Activated CD8-positive, alpha-beta memory T cell treated with anti-CD3 and anti-CD28 coated beads, Interleukin-2, amount 50 U/mL, for 4 hours (primary cell): ENCODE results near the gene CDH13.

Experiments used
- DNase-seq: peaks from one replicate; pipeline ENCODE4 v3.0.0-alpha.2; 2020

The CDH13 gene

DNA sequence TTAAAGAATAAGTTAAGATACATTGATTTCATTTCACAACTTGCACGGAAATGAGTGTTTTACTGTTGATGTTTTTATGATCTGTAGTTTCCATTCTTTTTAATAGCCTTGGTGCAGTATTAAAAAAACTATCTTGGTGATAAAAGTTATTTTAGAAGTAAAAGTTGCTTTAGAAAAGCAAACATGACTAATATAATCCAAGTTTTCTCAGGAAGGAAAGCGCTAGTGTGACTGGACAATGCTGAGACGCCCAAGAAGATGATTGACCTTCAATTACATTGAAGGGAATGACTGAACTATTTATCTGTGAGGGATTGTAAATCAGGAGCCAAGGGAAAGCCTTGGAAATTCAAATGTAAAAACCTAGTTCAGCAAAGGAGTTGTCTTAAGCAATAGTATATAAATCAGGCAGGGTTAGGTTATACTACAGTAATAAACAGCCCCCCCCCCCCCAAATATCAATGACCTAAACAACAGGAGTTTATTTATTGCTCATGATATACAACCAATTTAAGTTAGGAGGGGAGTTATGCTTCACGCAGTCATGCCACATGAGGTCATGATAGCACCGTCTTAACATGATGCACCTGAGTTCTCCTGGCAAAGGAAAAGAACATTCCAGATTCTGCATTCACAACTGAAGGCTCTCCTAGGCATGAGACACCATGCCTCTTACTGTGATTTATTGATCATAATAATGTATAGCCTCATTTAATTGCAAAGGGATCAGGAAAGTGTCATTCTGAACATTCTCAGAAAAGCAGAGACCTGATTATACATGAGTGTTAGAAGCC lies 443.8 kb downstream of the CDH13 start:
- DNase-seq = no peak

DNA sequence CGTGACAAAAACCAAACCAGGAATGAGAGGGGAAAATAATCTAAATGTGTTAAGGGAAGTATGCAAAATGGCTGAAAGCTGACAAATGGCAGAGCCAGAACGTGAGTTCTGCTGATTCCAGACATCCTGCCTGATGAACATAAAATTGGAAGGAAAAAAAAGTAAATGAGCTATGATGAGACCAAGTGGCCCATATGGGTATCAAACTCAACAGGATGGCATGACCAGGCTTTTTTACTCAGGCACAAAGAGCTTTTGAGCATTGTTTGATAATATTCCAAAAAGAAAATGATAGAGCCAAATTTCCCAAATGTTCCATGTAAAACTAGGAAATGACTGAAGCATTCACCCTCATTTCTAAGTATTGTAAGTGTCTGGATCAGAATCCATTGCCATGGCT lies 449.2 kb downstream of the CDH13 start:
- no peak for DNase-seq

GRCh38 chr16:83083361-83083760 lies 456.6 kb downstream of the CDH13 start:
- DNase-seq = no peak

DNA sequence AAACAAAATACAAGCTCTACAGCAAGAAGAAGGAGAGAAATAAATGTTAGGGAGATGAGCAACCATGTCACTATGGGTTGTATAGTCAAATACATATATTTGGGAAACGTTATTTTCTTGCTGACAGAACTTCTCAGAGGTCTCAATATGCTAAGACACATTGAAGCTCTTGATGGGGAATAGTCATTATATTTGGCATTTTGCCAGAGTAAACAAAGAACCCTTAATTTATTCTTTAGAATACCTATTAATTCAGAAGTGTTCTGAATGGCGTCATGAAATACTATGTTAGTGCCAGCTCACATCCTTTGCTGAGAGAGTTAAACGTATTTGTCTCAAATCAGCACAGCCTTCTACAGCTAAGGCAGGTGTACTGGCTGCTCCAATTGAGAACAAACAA lies 458.9 kb downstream of the CDH13 start:
- DNase-seq = no peak

DNA sequence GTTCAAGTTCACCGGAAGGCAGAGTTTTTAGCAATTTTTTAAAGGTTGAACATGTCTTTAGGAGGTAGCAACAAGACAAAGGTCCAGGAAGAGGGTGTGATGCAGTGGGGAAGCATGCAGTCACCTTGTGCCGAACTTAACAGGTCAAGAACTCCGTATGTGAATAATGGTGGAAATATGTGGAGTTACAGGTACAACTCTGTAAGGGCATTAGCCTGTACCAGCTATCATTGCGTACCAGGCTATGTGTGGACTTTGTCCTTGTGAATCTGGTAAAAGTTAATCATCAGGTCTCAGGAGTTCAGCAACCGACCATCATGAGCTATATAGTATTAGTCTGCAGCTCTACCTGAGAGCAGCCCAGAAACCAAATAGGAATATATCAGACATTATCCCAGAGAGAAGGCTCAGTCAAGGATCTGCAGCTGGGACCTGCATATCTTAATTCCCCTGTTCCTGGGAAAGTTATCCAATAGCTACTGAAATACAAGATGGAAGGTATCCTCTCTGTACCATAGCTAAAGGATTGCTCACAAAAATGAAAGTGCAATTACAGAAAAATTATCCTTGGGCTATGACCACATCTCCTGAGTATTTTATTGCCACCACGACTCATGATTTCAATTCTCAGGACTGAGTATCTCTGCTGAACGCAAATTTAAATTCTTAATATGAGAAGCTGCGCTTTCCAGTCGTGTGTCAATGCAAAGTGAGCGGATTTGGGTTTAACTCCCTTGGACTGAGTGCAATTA lies 469.3 kb downstream of the CDH13 start:
- no peak for DNase-seq

DNA sequence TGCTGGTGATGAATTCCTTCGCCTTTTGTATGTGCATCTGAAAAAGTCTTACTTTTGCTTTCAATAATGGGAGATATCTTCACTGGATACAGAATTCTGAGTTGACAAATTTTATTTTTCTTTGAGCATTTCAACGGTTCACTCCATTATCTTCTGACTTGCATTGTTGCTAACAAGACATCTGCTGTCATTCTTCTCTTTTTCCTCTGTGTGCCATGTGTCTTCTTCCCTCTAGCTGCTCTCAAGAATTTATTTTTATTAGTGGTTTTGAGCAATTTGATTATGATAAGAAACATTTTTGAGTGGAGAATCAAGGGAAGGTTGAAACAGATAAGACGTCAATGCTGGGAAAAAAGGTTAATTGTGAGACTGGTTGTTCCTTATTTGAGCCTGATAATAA lies 471.8 kb downstream of the CDH13 start:
- DNase-seq = no peak

DNA sequence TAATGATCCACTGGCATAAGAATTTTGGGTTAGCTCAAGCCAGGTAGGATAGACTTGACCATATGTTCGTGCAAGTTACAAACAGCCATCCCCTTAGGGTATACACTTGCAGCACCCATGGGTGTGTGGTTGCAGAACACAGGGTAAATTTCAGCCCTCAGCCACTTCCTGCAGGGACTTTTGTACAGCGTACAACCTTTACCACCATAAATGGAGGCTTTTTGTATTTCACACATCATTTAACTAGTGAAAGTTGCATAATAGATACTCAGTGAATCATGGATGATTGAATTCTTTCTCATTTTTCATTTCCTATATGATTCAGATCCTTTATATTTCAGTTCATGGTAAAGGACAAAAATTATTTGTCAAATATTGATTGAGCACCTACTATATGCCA lies 473.9 kb downstream of the CDH13 start:
- DNase-seq = no peak

- DNase-seq = no peak
Measured at GRCh38 chr16:83102336-83102735, 475.6 kb downstream of the CDH13 start.

DNA sequence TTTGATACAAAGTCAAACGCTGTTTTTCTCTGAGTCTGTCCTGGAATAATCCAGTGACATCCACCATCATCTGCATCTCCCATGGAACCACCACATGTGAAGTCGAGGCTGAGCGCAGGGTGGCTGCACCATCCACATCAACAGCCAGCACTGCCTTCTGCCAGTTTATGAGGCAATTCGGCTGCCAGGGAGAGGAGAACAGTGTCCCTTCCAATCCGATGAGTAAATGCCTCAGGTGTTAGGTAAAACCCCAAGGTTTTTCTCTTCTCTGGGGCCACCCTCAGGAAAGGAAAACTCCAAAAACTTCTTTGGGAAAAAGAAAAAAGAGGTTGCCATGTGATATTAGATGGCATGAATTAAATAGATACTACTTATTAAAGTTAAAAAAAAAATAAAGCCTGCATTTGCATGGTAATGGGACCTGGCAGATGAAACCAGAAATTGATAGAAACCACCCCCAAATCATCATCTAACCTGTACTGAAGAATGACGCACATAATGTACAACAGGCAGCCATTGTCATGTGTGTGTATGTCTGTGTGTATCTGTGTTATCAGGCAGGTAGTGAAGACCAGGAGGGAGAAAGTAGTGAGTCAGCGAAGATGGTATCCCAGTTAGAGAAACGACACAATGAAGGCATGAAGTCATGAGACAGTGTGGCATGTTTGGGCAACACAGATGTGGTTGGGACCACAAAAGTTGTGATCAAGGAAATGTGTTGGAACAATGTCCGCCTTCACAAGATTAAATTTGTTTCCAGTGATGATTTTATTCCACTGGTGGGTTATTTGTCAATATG lies 478.7 kb downstream of the CDH13 start:
- no peak for DNase-seq

GRCh38 chr16:83109490-83110125 lies 482.8 kb downstream of the CDH13 start:
- DNase-seq = no peak

GRCh38 chr16:83110269-83110668 lies 483.5 kb downstream of the CDH13 start:
- no peak for DNase-seq

DNA sequence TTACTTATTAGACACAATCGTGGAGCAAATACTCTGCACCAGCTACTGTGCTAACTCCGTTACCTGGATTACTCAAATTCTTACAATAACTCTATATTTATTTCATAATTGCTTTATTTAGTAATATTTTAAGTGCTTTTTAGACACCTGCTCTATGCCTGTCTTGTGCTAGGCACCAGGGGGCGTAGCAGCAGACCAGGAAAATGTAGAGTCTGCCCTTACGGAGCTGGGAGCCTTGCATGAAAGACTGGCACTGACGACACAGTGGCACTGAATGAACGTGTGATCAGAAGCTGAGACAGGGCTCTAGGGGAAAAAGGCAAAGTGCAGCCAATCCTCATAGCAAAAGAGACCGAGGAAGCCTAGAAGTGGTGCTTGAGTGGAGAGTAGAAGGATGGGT lies 486.5 kb downstream of the CDH13 start:
- DNase-seq = no peak

GRCh38 chr16:83113811-83114210 lies 487.0 kb downstream of the CDH13 start:
- no peak for DNase-seq

GRCh38 chr16:83115491-83116232 lies 488.9 kb downstream of the CDH13 start:
- DNase-seq = no peak

DNA sequence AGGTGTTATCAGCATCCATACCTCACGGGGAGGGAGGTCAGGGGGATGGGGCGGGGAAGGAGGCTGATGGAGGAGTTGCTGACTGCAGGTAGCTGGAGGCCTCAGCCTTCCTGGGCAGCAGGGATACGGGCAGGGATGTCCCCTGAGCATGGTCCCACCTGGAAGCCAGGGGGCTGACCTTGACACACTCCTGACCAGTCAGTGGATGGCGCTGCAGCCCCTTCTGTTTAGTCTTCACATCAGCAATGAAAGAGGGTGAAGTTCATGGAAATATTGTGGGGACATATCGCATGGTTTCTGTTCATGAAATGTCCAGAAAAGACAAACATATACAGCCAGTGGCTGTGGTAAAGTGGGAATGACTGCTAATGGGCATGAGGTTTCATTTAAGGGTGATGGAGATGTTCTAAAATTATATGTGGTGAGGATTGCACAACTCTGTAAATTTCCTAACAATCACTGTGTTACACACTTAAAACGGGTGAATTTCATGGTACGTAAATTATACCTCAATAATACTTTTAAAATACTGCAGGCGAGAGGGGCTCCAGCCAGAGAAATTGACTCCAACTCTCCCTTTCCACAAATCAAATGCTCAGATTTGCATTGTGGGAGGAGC lies 489.6 kb downstream of the CDH13 start:
- DNase-seq = no peak

GRCh38 chr16:83117810-83118209 lies 491.0 kb downstream of the CDH13 start:
- no peak for DNase-seq

DNA sequence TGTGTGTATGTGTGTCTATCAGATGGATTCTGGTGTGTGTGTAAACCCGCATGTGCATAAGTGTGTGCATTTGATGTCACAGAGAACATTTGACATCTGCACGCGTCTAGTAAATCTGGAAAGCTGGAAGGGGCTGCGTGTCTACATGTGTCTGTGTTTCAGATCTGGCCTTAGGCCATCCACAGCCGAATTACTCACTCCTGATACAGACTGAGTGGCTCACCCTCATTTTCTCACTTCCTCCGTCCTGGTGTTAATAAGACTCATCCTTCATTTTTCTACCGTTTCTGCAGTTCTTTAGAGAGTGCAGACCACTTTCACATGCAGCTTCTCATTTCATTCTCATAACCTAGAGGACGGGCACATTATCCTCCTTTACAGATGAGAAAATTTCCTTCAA lies 491.6 kb downstream of the CDH13 start:
- DNase-seq = no peak

DNA sequence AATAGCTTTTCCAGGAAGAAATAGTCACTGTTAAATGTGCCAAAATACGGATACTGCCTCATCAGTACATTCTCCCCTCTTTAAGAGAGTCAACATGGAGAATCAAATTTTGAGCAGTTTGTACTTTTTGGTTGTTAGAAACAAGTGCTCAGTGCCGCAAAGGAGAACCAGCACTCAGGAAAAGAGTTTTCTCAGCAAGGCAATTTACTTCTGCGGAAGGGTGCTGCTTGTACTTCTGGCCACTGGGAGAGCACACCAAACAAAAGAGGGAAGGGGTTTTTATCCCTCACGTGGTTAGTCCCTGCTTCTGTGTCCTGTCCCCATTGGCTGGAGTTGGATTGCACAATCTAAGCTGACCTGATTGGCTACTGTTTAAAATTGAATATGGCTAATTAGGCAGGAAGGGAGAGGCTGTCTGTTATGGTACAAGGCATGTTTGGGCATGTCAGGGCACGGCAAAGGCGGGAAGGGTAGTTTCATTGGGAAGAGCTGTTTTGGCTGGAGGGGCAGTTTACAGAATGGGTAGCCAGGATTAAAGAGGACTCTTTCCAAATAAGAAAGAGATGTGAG lies 499.3 kb downstream of the CDH13 start:
- no peak for DNase-seq

GRCh38 chr16:83128041-83128440 lies 501.3 kb downstream of the CDH13 start:
- DNase-seq = no peak

DNA sequence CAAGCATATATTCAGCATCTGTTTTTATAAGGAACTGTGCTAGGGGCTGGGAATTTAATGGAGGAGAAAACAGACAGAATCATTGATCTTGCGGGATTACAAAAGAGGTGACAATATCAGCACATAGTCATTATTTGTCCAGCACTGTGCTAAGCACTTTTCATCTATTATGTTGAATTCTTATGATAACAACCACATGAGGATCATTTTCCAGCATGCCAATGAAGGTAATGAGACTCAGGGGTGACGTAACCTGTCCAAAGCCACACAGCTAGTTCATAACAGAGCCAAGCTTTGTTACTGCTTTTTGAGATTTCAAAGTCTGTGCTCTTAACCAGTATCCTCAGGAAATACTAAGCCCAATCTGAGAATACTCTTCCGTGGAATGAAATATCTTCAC lies 503.3 kb downstream of the CDH13 start:
- DNase-seq = no peak

GRCh38 chr16:83134638-83135037 lies 507.9 kb downstream of the CDH13 start:
- DNase-seq = no peak

DNA sequence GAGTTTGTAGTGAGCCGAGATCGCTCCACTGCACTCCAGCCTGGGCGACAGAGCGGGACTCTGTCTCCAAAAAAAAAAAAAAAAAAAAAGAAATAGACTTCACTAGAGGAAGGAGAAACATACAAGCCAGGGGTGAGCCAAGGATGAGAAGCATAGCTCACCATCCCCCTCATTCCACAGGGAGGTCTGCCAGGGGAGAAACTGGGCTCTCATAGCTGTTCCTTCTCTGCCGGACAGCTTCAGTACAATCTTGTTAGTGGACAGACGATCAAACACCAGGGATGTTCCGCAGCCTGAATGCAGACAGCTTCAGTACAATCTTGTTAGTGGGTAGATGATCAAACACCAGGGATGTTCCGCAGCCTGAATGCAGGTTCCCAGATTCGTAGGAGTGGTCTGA lies 509.6 kb downstream of the CDH13 start:
- DNase-seq = no peak
